CD4-positive, alpha-beta T cell treated with Interferon gamma for 1 hour (primary cell): Measurements from ENCODE around the gene HEMGN.

Experiments
- DNase-seq: peaks from one replicate; pipeline ENCODE4 v3.0.0-alpha.2; 2020

HEMGN gene

GRCh38 chr9:97891736-97892135 lies 46.2 kb downstream of the HEMGN start:
- no peak for DNase-seq

GRCh38 chr9:97889941-97890887 lies 47.8 kb downstream of the HEMGN start:
- peak; percentile 33 for DNase-seq

GRCh38 chr9:97880336-97880735 lies 57.6 kb downstream of the HEMGN start:
- no peak for DNase-seq
